WTC11 (cell line): ENCODE measurements around the gene SLC8A3. TPM values are rescaled to one million over a fixed set of nuclear protein-coding genes. Genes with fewer than 3 reads are reported as not detected.

ENCODE experiments used
- ATAC-seq: fragments of 200-7000 bp; cut with Tn5 transposase; 2 replicates; pipeline ENCODE4 v1.10.0; 2021; ENCODE audit warnings: mild to moderate bottlenecking, moderate library complexity
- CTCF ChIA-PET: fragments of 300-600 bp; sonication (Branson Sonifier 250); formaldehyde crosslinking; loops from one replicate; lab custom pipeline; 2021; ENCODE audit warnings: antibody characterized with exemption; lab: Charles Lee
- POLR2A ChIA-PET: fragments of 350-600 bp; sonication (Branson Sonifier 250); formaldehyde crosslinking; loops from one replicate; lab custom pipeline; 2021; ENCODE audit warnings: antibody characterized with exemption; lab: Charles Lee
- DNase-seq: peaks from one replicate; pipeline ENCODE4 v3.0.0; 2021; ENCODE audit warnings: low spot score
- H3K27ac Mint-ChIP-seq: 2 replicates; pipeline ENCODE4 v1.8.0; 2021; ENCODE audit warnings: mixed read lengths
- H3K27me3 Mint-ChIP-seq: 2 replicates; pipeline ENCODE4 v1.8.0; 2021; ENCODE audit warnings: low read depth, mild to moderate bottlenecking, moderate library complexity, mixed read lengths
- H3K36me3 Mint-ChIP-seq: 2 replicates; pipeline ENCODE4 v1.8.0; 2021; ENCODE audit warnings: mixed read lengths
- H3K4me1 Mint-ChIP-seq: 2 replicates; pipeline ENCODE4 v1.8.0; 2022; ENCODE audit warnings: mixed read lengths
- H3K4me3 Mint-ChIP-seq: 2 replicates; pipeline ENCODE4 v1.8.0; 2021; ENCODE audit warnings: mild to moderate bottlenecking, moderate library complexity, mixed read lengths
- H3K9me3 Mint-ChIP-seq: 2 replicates; pipeline ENCODE4 v1.8.0; 2021; ENCODE audit warnings: mixed read lengths
- ARID4B ChIP-seq: sonication (generic); formaldehyde crosslinking; IDR thresholded peaks from 2 replicates; pipeline ENCODE4 v1.8.0; 2023; ENCODE audit warnings: missing genetic modification reagents, mild to moderate bottlenecking, borderline replicate concordance
- ATF6 ChIP-seq: sonication (generic); formaldehyde crosslinking; IDR thresholded peaks from 2 replicates; pipeline ENCODE4 v1.8.1; 2023; ENCODE audit warnings: mild to moderate bottlenecking, missing genetic modification reagents
- CBFB ChIP-seq: sonication (generic); formaldehyde crosslinking; IDR thresholded peaks from 2 replicates; pipeline ENCODE4 v1.8.1; 2022; ENCODE audit warnings: mild to moderate bottlenecking, low read depth, missing genetic modification reagents
- CDX4 ChIP-seq: fragments of 250-450 bp; sonication (Bioruptor Pico); IDR thresholded peaks from 2 replicates; pipeline ENCODE4 v1.9.0; 2021; ENCODE audit warnings: moderate library complexity, mild to moderate bottlenecking, inconsistent platforms, borderline replicate concordance
- CREB1 ChIP-seq: sonication (generic); formaldehyde crosslinking; IDR thresholded peaks from 2 replicates; pipeline ENCODE4 v1.8.0; 2023; ENCODE audit warnings: mild to moderate bottlenecking, missing genetic modification reagents
- E2F1 ChIP-seq: sonication (generic); formaldehyde crosslinking; IDR thresholded peaks from 2 replicates; pipeline ENCODE4 v1.8.0; 2022; ENCODE audit warnings: mild to moderate bottlenecking, missing genetic modification reagents
- FOXP1 ChIP-seq: sonication (generic); formaldehyde crosslinking; IDR thresholded peaks from 2 replicates; pipeline ENCODE4 v1.8.0; 2022; ENCODE audit warnings: missing genetic modification reagents, mild to moderate bottlenecking, moderate library complexity, borderline replicate concordance
- HMGA2 ChIP-seq: fragments of 250-450 bp; sonication (Bioruptor Pico); IDR thresholded peaks from 2 replicates; pipeline ENCODE4 v1.4.0; 2021; ENCODE audit warnings: mild to moderate bottlenecking, moderate library complexity
- HMGXB4 ChIP-seq: sonication (generic); formaldehyde crosslinking; IDR thresholded peaks from 2 replicates; pipeline ENCODE4 v1.8.1; 2023; ENCODE audit warnings: mild to moderate bottlenecking, moderate library complexity, missing genetic modification reagents
- NFYB ChIP-seq: sonication (generic); formaldehyde crosslinking; conservative IDR thresholded peaks from 2 replicates; pipeline ENCODE4 v1.8.0; 2022; ENCODE audit warnings: low read depth, missing genetic modification reagents
- PRDM15 ChIP-seq: sonication (generic); formaldehyde crosslinking; IDR thresholded peaks from 2 replicates; pipeline ENCODE4 v1.8.0; 2022; ENCODE audit warnings: missing genetic modification reagents
- TCF7 ChIP-seq: sonication (generic); formaldehyde crosslinking; IDR thresholded peaks from 2 replicates; pipeline ENCODE4 v1.8.0; 2022; ENCODE audit warnings: mild to moderate bottlenecking, low read depth, missing genetic modification reagents, moderate library complexity
- ZNF263 ChIP-seq: sonication (generic); formaldehyde crosslinking; IDR thresholded peaks from 2 replicates; pipeline ENCODE4 v1.8.1; 2022; ENCODE audit warnings: low read depth, mild to moderate bottlenecking, moderate library complexity, missing genetic modification reagents
- ZNF281 ChIP-seq: sonication (generic); formaldehyde crosslinking; IDR thresholded peaks from 2 replicates; pipeline ENCODE4 v1.8.0; 2023; ENCODE audit warnings: mild to moderate bottlenecking, missing genetic modification reagents
- ZNF396 ChIP-seq: fragments of 250-450 bp; sonication (Bioruptor Pico); IDR thresholded peaks from 2 replicates; pipeline ENCODE4 v1.8.0; 2021; ENCODE audit warnings: mild to moderate bottlenecking, moderate library complexity, borderline replicate concordance
- total RNA-seq: library from RNA; stranded (reverse); gene quantifications from 3 replicates; pipeline ENCODE4 v1.2.3, GENCODE V29; 2021

The SLC8A3 gene
- total RNA-seq, 1 experiment from 2014 or later: 0.63 TPM

- POLR2A ChIA-PET: no interaction called here
- no peak for TF ChIP-seq CBFB (CRISPR knock-in tag)
- TF ChIP-seq HMGXB4: no peak
- TF ChIP-seq ZNF396: no peak
- no peak for TF ChIP-seq E2F1 (CRISPR knock-in tag)
- no peak for TF ChIP-seq TCF7 (CRISPR knock-in tag)
- TF ChIP-seq ATF6 (CRISPR knock-in tag): no peak
- TF ChIP-seq CDX4: no peak
- no peak for TF ChIP-seq ZNF281
- TF ChIP-seq FOXP1 (CRISPR knock-in tag): no peak
- no peak for TF ChIP-seq HMGA2 (CRISPR knock-in tag)
- TF ChIP-seq ZNF263 (CRISPR knock-in tag): no peak
- TF ChIP-seq NFYB (CRISPR knock-in tag): no peak
- TF ChIP-seq ARID4B (CRISPR knock-in tag): no peak
- TF ChIP-seq PRDM15 (CRISPR knock-in tag): no peak
- no peak for TF ChIP-seq CREB1 (CRISPR knock-in tag)
- H3K9me3 Mint-ChIP-seq: no peaks in the 10 kb centered on the region
- H3K27me3 Mint-ChIP-seq: no peaks in the 10 kb centered on the region
- no peak overlapping the region for H3K27ac Mint-ChIP-seq
- no peaks in the 10 kb centered on the region for H3K4me1 Mint-ChIP-seq
- H3K36me3 Mint-ChIP-seq: no peaks in the 10 kb centered on the region
- no peak for ATAC-seq
- no peak overlapping the region for H3K4me3 Mint-ChIP-seq
- DNase-seq: no peak
- CTCF ChIA-PET: interaction anchor here (1.7 kb wide), 1 partner anchor 19 kb away, joined by 5 read pairs; no protein-coding TSS in a partner anchor
Observed at GRCh38 chr14:70067810-70068209, 120.9 kb downstream of the SLC8A3 start.
